H9 (cell line): ENCODE measurements around the gene CASK. TPM values are rescaled to one million over a fixed set of nuclear protein-coding genes. Genes with fewer than 3 reads are reported as not detected.

ENCODE experiments used
- DNase-seq: peaks from one replicate; pipeline ENCODE4 v3.0.0-alpha.2; 2017
- H2AFZ ChIP-seq: one replicate; pipeline ENCODE4 v1.6.1; 2013; ENCODE audit warnings: mild to moderate bottlenecking, low read length, control low read depth, moderate library complexity
- H2AK5ac ChIP-seq: 2 replicates; pipeline ENCODE4 v1.6.1; 2013; ENCODE audit warnings: low read length, control low read depth, mixed read lengths; ENCODE audit not compliant: insufficient read length
- H2BK120ac ChIP-seq: one replicate; pipeline ENCODE4 v1.6.1; 2013; ENCODE audit warnings: low read depth, mild to moderate bottlenecking, low read length, control low read depth, inconsistent platforms; ENCODE audit not compliant: poor library complexity, severe bottlenecking
- H2BK12ac ChIP-seq: 2 replicates; pipeline ENCODE4 v1.6.1; 2013; ENCODE audit warnings: low read length, control low read depth, mixed read lengths, low read depth; ENCODE audit not compliant: insufficient read length
- H2BK15ac ChIP-seq: 2 replicates; pipeline ENCODE4 v1.6.1; 2013; ENCODE audit warnings: low read depth, low read length, control low read depth
- H2BK20ac ChIP-seq: one replicate; pipeline ENCODE4 v1.6.1; 2013; ENCODE audit warnings: low read depth, mild to moderate bottlenecking, low read length, control low read depth, inconsistent platforms; ENCODE audit not compliant: poor library complexity, severe bottlenecking
- H2BK5ac ChIP-seq: 2 replicates; pipeline ENCODE4 v1.6.1; 2013; ENCODE audit warnings: low read length, control low read depth, mixed read lengths; ENCODE audit not compliant: insufficient read length
- H3K14ac ChIP-seq: 2 replicates; pipeline ENCODE4 v1.6.1; 2013; ENCODE audit warnings: low read length, control low read depth; ENCODE audit not compliant: insufficient read depth
- H3K18ac ChIP-seq: 2 replicates; pipeline ENCODE4 v1.6.1; 2013; ENCODE audit warnings: low read depth, mild to moderate bottlenecking, mixed read lengths, low read length, control low read depth; ENCODE audit not compliant: insufficient read length
- H3K23ac ChIP-seq: 2 replicates; pipeline ENCODE4 v1.6.1; 2013; ENCODE audit warnings: low read length, control low read depth, mixed read lengths, low read depth; ENCODE audit not compliant: insufficient read length
- H3K23me2 ChIP-seq: 2 replicates; pipeline ENCODE4 v1.6.1; 2013; ENCODE audit warnings: low read depth, mild to moderate bottlenecking, mixed read lengths, low read length, control low read depth; ENCODE audit not compliant: insufficient read length, poor library complexity, severe bottlenecking
- H3K27ac ChIP-seq: 2 replicates; pipeline ENCODE4 v1.5.1; 2013; ENCODE audit warnings: low read length, control low read depth, mixed read lengths, low read depth; ENCODE audit not compliant: insufficient read length
- H3K27me3 ChIP-seq: 2 replicates; pipeline ENCODE4 v1.6.1; 2013; ENCODE audit warnings: low read length, control low read depth, inconsistent platforms; ENCODE audit not compliant: insufficient read depth
- H3K4ac ChIP-seq: 2 replicates; pipeline ENCODE4 v1.6.1; 2013; ENCODE audit warnings: low read depth, mild to moderate bottlenecking, control low read depth, inconsistent platforms, low read length, moderate library complexity
- H3K4me1 ChIP-seq: 2 replicates; pipeline ENCODE4 v1.6.1; 2013; ENCODE audit warnings: low read length, control low read depth, inconsistent platforms; ENCODE audit not compliant: insufficient read depth
- H3K4me2 ChIP-seq: 2 replicates; pipeline ENCODE4 v1.6.1; 2013; ENCODE audit warnings: low read length, control low read depth, mixed read lengths; ENCODE audit not compliant: insufficient read length, insufficient read depth
- H3K56ac ChIP-seq: 2 replicates; pipeline ENCODE4 v1.6.1; 2013; ENCODE audit warnings: low read depth, mild to moderate bottlenecking, mixed read lengths, low read length, control low read depth; ENCODE audit not compliant: insufficient read length
- H3K79me1 ChIP-seq: 2 replicates; pipeline ENCODE4 v1.6.1; 2013; ENCODE audit warnings: low read depth, mild to moderate bottlenecking, moderate library complexity, low read length, control low read depth, inconsistent platforms; ENCODE audit not compliant: insufficient read depth, poor library complexity, severe bottlenecking
- H3K79me2 ChIP-seq: 2 replicates; pipeline ENCODE4 v1.6.1; 2013; ENCODE audit warnings: low read length, control low read depth, inconsistent platforms; ENCODE audit not compliant: insufficient read depth
- H3K9ac ChIP-seq: 2 replicates; pipeline ENCODE4 v1.6.1; 2013; ENCODE audit warnings: low read length, control low read depth, mixed read lengths; ENCODE audit not compliant: insufficient read length; ENCODE audit errors: extremely low read depth
- H3K9me3 ChIP-seq: one replicate; pipeline ENCODE4 v1.6.1; 2013; ENCODE audit warnings: low read depth, low read length, inconsistent platforms; ENCODE audit not compliant: control insufficient read depth
- H3T11ph ChIP-seq: one replicate; pipeline ENCODE4 v1.6.1; 2013; ENCODE audit warnings: mild to moderate bottlenecking, low read length, control low read depth, inconsistent platforms
- H4K20me1 ChIP-seq: one replicate; pipeline ENCODE4 v1.6.1; 2013; ENCODE audit not compliant: control insufficient read depth, insufficient read length, insufficient read depth
- H4K5ac ChIP-seq: 2 replicates; pipeline ENCODE4 v1.6.1; 2013; ENCODE audit warnings: low read depth, mild to moderate bottlenecking, mixed read lengths, low read length, control low read depth; ENCODE audit not compliant: insufficient read length
- H4K8ac ChIP-seq: replicated peaks from 2 replicates; pipeline ENCODE4 v1.6.1; 2013; ENCODE audit warnings: low read length, control low read depth, mixed read lengths, low read depth; ENCODE audit not compliant: insufficient read length
- H4K91ac ChIP-seq: 2 replicates; pipeline ENCODE4 v1.6.1; 2013; ENCODE audit warnings: low read depth, mild to moderate bottlenecking, moderate library complexity, mixed read lengths, low read length, control low read depth; ENCODE audit not compliant: insufficient read length
- H3K27ac Mint-ChIP-seq, 3 experiments: 2 replicates in 2 of 3; 3 replicates in 1 of 3; pipeline ENCODE4 v1.8.0; 2020 to 2021; ENCODE audit warnings: mixed read lengths in 3 of 3, mild to moderate bottlenecking in 1 of 3, moderate library complexity in 1 of 3
- H3K27me3 Mint-ChIP-seq: 2 replicates; pipeline ENCODE4 v1.8.0; 2021; ENCODE audit warnings: low read depth, mild to moderate bottlenecking, moderate library complexity, mixed read lengths
- H3K36me3 Mint-ChIP-seq, 3 experiments: 2 replicates in 2 of 3; 3 replicates in 1 of 3; pipeline ENCODE4 v1.8.0; 2020 to 2021; ENCODE audit warnings: low read depth in 3 of 3, mixed read lengths in 3 of 3; ENCODE audit not compliant: insufficient read depth in 1 of 3
- H3K4me1 Mint-ChIP-seq, 2 experiments: 2 replicates each; pipeline ENCODE4 v1.8.0; 2020; ENCODE audit warnings: mixed read lengths in 2 of 2
- H3K4me3 Mint-ChIP-seq, 2 experiments: 2 replicates in 1 of 2; 3 replicates in 1 of 2; pipeline ENCODE4 v1.8.0; 2020 to 2021; ENCODE audit warnings: mild to moderate bottlenecking in 2 of 2, mixed read lengths in 2 of 2, moderate library complexity in 1 of 2
- H3K9me3 Mint-ChIP-seq, 2 experiments: 2 replicates in 1 of 2; 3 replicates in 1 of 2; pipeline ENCODE4 v1.8.0; 2020; ENCODE audit warnings: mild to moderate bottlenecking in 2 of 2, mixed read lengths in 2 of 2, moderate library complexity in 1 of 2
- WGBS: extraction: QIAGEN DNeasy Blood & Tissue Kit; methylation state at CpG from one replicate; pipeline ENCODE4 v1.1.7; 2013; ENCODE audit warnings: missing lambda C conversion rate, low lambda C conversion rate, mixed read lengths; ENCODE audit not compliant: insufficient read length; ENCODE audit errors: extremely low coverage; 5-methylcytosine and 5-hydroxymethylcytosine counted together
- total RNA-seq: library from RNA; stranded (reverse); gene quantifications from 2 replicates; pipeline ENCODE4 v1.2.1, GENCODE V29; 2021
- TF ChIP-seq, protein P1 (sequence below): fragments of 200-600 bp; sonication (generic); conservative IDR thresholded peaks from 3 replicates; pipeline ENCODE4 v1.8.0; 2021; ENCODE audit warnings: antibody characterized with exemption, mild to moderate bottlenecking

CASK gene
- total RNA-seq, 1 experiment from 2014 or later = 44.1 TPM

DNA sequence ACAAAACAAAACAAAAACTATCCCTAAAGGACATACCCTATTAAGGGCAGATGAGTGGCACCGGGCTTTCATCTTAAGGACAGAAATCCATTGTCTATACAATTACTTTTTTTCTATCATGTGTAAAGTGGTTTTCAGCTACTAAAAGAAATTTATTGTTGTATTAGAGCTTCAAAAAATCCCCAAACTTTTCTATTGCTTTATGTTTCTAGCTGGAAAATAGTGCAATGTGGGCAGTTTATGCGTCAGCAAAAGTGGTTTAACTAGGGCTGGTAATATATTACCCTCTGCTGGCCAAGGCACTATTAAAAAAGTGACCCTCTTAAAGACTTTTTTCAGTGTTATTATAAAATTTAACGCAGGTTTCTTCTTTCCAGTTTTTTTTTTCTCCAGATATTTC lies 214.9 kb downstream of the CASK start:
- H2BK15ac ChIP-seq = no peak overlapping the region

More for the DNA sequence above, 214.9 kb downstream of the CASK start:
- no peak overlapping the region for H2AK5ac ChIP-seq
- H2BK20ac ChIP-seq = no peak overlapping the region
- H3K79me2 ChIP-seq = no peaks in the 10 kb centered on the region
- no peak overlapping the region for H2AFZ ChIP-seq
- no peak overlapping the region for H3K9ac ChIP-seq
- peaks cover 48 to 56% of the 10 kb centered on the region in 2 experiments for H3K9me3 Mint-ChIP-seq
- H2BK120ac ChIP-seq = no peak overlapping the region
- no peak overlapping the region for H3K4me2 ChIP-seq
- H3K9me3 ChIP-seq = no peaks in the 10 kb centered on the region
- H4K20me1 ChIP-seq = no peaks in the 10 kb centered on the region
- H3K56ac ChIP-seq = no peak overlapping the region
- no peak overlapping the region for H2BK12ac ChIP-seq
- no peaks in the 10 kb centered on the region for H3K79me1 ChIP-seq
- no peaks in the 10 kb centered on the region for H3K23me2 ChIP-seq
- no peak overlapping the region for H2BK5ac ChIP-seq
- H4K91ac ChIP-seq = no peak overlapping the region
- H3K14ac ChIP-seq = no peak overlapping the region
- H3K27ac Mint-ChIP-seq = no peak overlapping the region
- no peaks in the 10 kb centered on the region for H3K27me3 ChIP-seq
- no peaks in the 10 kb centered on the region for H3K27me3 Mint-ChIP-seq
- TF ChIP-seq, protein P1, sequence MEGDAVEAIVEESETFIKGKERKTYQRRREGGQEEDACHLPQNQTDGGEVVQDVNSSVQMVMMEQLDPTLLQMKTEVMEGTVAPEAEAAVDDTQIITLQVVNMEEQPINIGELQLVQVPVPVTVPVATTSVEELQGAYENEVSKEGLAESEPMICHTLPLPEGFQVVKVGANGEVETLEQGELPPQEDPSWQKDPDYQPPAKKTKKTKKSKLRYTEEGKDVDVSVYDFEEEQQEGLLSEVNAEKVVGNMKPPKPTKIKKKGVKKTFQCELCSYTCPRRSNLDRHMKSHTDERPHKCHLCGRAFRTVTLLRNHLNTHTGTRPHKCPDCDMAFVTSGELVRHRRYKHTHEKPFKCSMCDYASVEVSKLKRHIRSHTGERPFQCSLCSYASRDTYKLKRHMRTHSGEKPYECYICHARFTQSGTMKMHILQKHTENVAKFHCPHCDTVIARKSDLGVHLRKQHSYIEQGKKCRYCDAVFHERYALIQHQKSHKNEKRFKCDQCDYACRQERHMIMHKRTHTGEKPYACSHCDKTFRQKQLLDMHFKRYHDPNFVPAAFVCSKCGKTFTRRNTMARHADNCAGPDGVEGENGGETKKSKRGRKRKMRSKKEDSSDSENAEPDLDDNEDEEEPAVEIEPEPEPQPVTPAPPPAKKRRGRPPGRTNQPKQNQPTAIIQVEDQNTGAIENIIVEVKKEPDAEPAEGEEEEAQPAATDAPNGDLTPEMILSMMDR = no peak
- no peak overlapping the region for H3T11ph ChIP-seq
- H3K18ac ChIP-seq = no peak overlapping the region
- H3K4ac ChIP-seq = no peak overlapping the region
- H3K23ac ChIP-seq = no peak overlapping the region
- H4K5ac ChIP-seq = no peak overlapping the region
- H3K4me1 ChIP-seq = peaks cover 14% of the 10 kb centered on the region; the same call in 1 of the 2 replicates
- WGBS = no CpG with 5 or more reads among the region's 3 CpGs
- H3K4me3 Mint-ChIP-seq = no peak overlapping the region
- no peak overlapping the region for H3K27ac ChIP-seq
- no peak overlapping the region for H4K8ac ChIP-seq
- no peak for DNase-seq
- H3K36me3 Mint-ChIP-seq = peaks cover 3 to 7% (median 6%) of the 10 kb centered on the region in 3 experiments; a peak in 4 of 7 replicates
- peaks cover 28 to 44% of the 10 kb centered on the region in 2 experiments for H3K4me1 Mint-ChIP-seq
